Keratinocyte (primary cell): ENCODE measurements around the gene NFYB.

Source experiments
- CTCF ChIP-seq, 3 experiments: IDR thresholded peaks in 1 of 3; conservative IDR thresholded peaks in 1 of 3; optimal IDR thresholded peaks in 1 of 3; 2 replicates in 2 of 3; 3 replicates in 1 of 3; pipeline versions ENCODE3 to v1.5.1; 2011; ENCODE audit warnings: low read length in 3 of 3, mild to moderate bottlenecking in 3 of 3, moderate library complexity in 2 of 3, control low read depth in 1 of 3, inconsistent platforms in 1 of 3; ENCODE audit not compliant: insufficient read depth in 2 of 3; ENCODE audit errors: extremely low read depth in 1 of 3
- EZH2 ChIP-seq: IDR thresholded peaks from one replicate; pipeline ENCODE4 v1.6.1; 2012; ENCODE audit warnings: inconsistent platforms, mild to moderate bottlenecking, low read length, moderate library complexity

GRCh38 chr12:104164634-104165033 lies 26.6 kb upstream of the NFYB start:
- TF ChIP-seq CTCF (optimal IDR thresholded peaks at IDR 0.05 in 1 of 3, IDR thresholded peaks at IDR 0.05 in 1 of 3, conservative IDR thresholded peaks at IDR 0.05 in 1 of 3; ENCODE audit: extremely low read depth in 1 of 3, insufficient read depth in 2 of 3, low read length in 3 of 3) = no peak
- no peak for TF ChIP-seq EZH2
